Neural cell (in vitro differentiated cells): ENCODE data around the gene ZC4H2. TPM values are rescaled to one million over a fixed set of nuclear protein-coding genes. Genes with fewer than 3 reads are reported as not detected.

Experiments used
- H2AFZ ChIP-seq: fragments of 200-600, 300-800 bp; sonication (generic), shearing (Covaris generic); 2 replicates; pipeline ENCODE4 v1.6.0; 2014; ENCODE audit warnings: low read depth, mild to moderate bottlenecking, antibody characterized with exemption, low read length, moderate library complexity
- H3F3A ChIP-seq: fragments of 200-600 bp; shearing (Covaris generic); 2 replicates; pipeline ENCODE4 v1.6.1; 2016; ENCODE audit warnings: mild to moderate bottlenecking, moderate library complexity, mixed read lengths, antibody characterized with exemption, low read length; ENCODE audit not compliant: insufficient read depth, poor library complexity, severe bottlenecking
- H3K27ac ChIP-seq: fragments of 200-600, 300-800 bp; sonication (generic), shearing (Covaris generic); 2 replicates; pipeline ENCODE4 v1.5.1; 2014; ENCODE audit warnings: mild to moderate bottlenecking, low read length, moderate library complexity
- H3K27me3 ChIP-seq: fragments of 300-800, 200-600 bp; sonication (generic), shearing (Covaris generic); 2 replicates; pipeline ENCODE4 v1.6.0; 2014; ENCODE audit warnings: mild to moderate bottlenecking, low read depth, low read length, moderate library complexity; ENCODE audit not compliant: insufficient read depth
- H3K36me3 ChIP-seq: fragments of 300-800, 200-600 bp; sonication (generic), shearing (Covaris generic); 2 replicates; pipeline ENCODE4 v1.5.1; 2014; ENCODE audit warnings: mild to moderate bottlenecking, antibody characterized with exemption, low read length, moderate library complexity; ENCODE audit not compliant: insufficient read depth
- H3K4me2 ChIP-seq: fragments of 300-800, 200-600 bp; sonication (generic), shearing (Covaris generic); 2 replicates; pipeline ENCODE4 v1.6.0; 2014; ENCODE audit warnings: mild to moderate bottlenecking, low read length
- H3K4me3 ChIP-seq: fragments of 300-800, 200-600 bp; sonication (generic), shearing (Covaris generic); 2 replicates; pipeline ENCODE4 v1.5.1; 2014; ENCODE audit warnings: mild to moderate bottlenecking, low read length, moderate library complexity
- H3K79me2 ChIP-seq: fragments of 200-600 bp; shearing (Covaris generic); replicated peaks from 2 replicates; pipeline ENCODE4 v1.6.0; 2014; ENCODE audit warnings: mild to moderate bottlenecking, low read length, moderate library complexity; ENCODE audit not compliant: insufficient read depth
- H3K9ac ChIP-seq: fragments of 300-800, 200-600 bp; sonication (generic), shearing (Covaris generic); 2 replicates; pipeline ENCODE4 v1.6.1; 2016; ENCODE audit warnings: mild to moderate bottlenecking, low read length, mixed read lengths
- H3K9me2 ChIP-seq: fragments of 200-600 bp; shearing (Covaris generic); 2 replicates; pipeline ENCODE4 v1.6.1; 2016; ENCODE audit warnings: mild to moderate bottlenecking, low read length, mixed read lengths; ENCODE audit not compliant: insufficient read depth
- H3K9me3 ChIP-seq: fragments of 200-600, 300-800 bp; sonication (generic), shearing (Covaris generic); 2 replicates; pipeline ENCODE4 v1.6.1; 2016; ENCODE audit warnings: mild to moderate bottlenecking, mixed run types, low read length, moderate library complexity, mixed read lengths
- H4K20me1 ChIP-seq: fragments of 200-600 bp; shearing (Covaris generic); 2 replicates; pipeline ENCODE4 v1.6.1; 2016; ENCODE audit warnings: mild to moderate bottlenecking, mixed run types; ENCODE audit not compliant: insufficient read depth
- CTCF ChIP-seq: fragments of 450-650 bp; IDR thresholded peaks from 2 replicates; pipeline ENCODE4 v1.5.1; 2014; ENCODE audit warnings: antibody characterized with exemption, mild to moderate bottlenecking, moderate library complexity; ENCODE audit not compliant: poor library complexity, severe bottlenecking
- EP300 ChIP-seq: fragments of 450-650 bp; conservative IDR thresholded peaks from 2 replicates; pipeline ENCODE4 v1.6.1; 2014; ENCODE audit warnings: antibody characterized with exemption, mild to moderate bottlenecking, moderate library complexity; ENCODE audit not compliant: poor library complexity, severe bottlenecking
- EZH2 ChIP-seq: fragments of 200-600, 300-800 bp; shearing (Covaris generic), sonication (generic); IDR thresholded peaks from 2 replicates; pipeline ENCODE4 v1.6.1; 2014; ENCODE audit warnings: antibody characterized with exemption, low read length, borderline replicate concordance, mild to moderate bottlenecking; ENCODE audit not compliant: insufficient read depth, poor library complexity, severe bottlenecking
- MXI1 ChIP-seq: fragments of 450-650 bp; conservative IDR thresholded peaks from 2 replicates; pipeline ENCODE4 v1.6.1; 2014; ENCODE audit warnings: antibody characterized with exemption, mild to moderate bottlenecking; ENCODE audit not compliant: poor library complexity, severe bottlenecking
- POLR2AphosphoS5 ChIP-seq: IDR thresholded peaks from 2 replicates; pipeline ENCODE4 v1.6.1; 2012
- RAD21 ChIP-seq: fragments of 450-650 bp; conservative IDR thresholded peaks from 2 replicates; pipeline ENCODE4 v1.6.1; 2014; ENCODE audit warnings: antibody characterized with exemption, mild to moderate bottlenecking, moderate library complexity
- SMC3 ChIP-seq: fragments of 450-650 bp; conservative IDR thresholded peaks from 2 replicates; pipeline ENCODE4 v1.6.1; 2014; ENCODE audit warnings: antibody characterized with exemption, mild to moderate bottlenecking, moderate library complexity; ENCODE audit not compliant: poor library complexity
- TAF1 ChIP-seq: IDR thresholded peaks from 2 replicates; pipeline ENCODE4 v1.6.1; 2012; ENCODE audit warnings: low read depth
- polyA minus RNA-seq: library from RNA; depleted of rRNA, polyadenylated mRNA; stranded (reverse); fragments of >200 nt; gene quantifications from 2 replicates; pipeline ENCODE4 v1.2.3, GENCODE V29; 2014
- polyA plus RNA-seq: library from polyadenylated mRNA; depleted of rRNA; stranded (reverse); fragments of >200 nt; gene quantifications from 2 replicates; pipeline ENCODE4 v1.2.3, GENCODE V29; 2014
- TF ChIP-seq, protein P1 (sequence below): IDR thresholded peaks from 2 replicates; pipeline ENCODE4 v1.6.1; 2012; ENCODE audit warnings: borderline replicate concordance

Gene ZC4H2
- polyA plus RNA-seq (81.4 and 81.6 TPM in 2 replicates), polyA minus RNA-seq (49.7 and 70.8 TPM in 2 replicates)

GRCh38 chrX:64975989-64976672, at the start of gene ZC4H2:
Gene ZC4H2 (minus strand): TSS chrX:64976450. CDS start chrX:64976377, 73 bp downstream.
- peak; percentile 65 for TF ChIP-seq MXI1
- TF ChIP-seq, protein P1, sequence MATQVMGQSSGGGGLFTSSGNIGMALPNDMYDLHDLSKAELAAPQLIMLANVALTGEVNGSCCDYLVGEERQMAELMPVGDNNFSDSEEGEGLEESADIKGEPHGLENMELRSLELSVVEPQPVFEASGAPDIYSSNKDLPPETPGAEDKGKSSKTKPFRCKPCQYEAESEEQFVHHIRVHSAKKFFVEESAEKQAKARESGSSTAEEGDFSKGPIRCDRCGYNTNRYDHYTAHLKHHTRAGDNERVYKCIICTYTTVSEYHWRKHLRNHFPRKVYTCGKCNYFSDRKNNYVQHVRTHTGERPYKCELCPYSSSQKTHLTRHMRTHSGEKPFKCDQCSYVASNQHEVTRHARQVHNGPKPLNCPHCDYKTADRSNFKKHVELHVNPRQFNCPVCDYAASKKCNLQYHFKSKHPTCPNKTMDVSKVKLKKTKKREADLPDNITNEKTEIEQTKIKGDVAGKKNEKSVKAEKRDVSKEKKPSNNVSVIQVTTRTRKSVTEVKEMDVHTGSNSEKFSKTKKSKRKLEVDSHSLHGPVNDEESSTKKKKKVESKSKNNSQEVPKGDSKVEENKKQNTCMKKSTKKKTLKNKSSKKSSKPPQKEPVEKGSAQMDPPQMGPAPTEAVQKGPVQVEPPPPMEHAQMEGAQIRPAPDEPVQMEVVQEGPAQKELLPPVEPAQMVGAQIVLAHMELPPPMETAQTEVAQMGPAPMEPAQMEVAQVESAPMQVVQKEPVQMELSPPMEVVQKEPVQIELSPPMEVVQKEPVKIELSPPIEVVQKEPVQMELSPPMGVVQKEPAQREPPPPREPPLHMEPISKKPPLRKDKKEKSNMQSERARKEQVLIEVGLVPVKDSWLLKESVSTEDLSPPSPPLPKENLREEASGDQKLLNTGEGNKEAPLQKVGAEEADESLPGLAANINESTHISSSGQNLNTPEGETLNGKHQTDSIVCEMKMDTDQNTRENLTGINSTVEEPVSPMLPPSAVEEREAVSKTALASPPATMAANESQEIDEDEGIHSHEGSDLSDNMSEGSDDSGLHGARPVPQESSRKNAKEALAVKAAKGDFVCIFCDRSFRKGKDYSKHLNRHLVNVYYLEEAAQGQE: no peak
- no peak for TF ChIP-seq CTCF
- no peak for TF ChIP-seq TAF1
- no peak for TF ChIP-seq EZH2
- peak; percentile 80 for TF ChIP-seq POLR2AphosphoS5
- no peak for TF ChIP-seq RAD21
- TF ChIP-seq SMC3: peak; percentile 8
- peak; percentile 15 for TF ChIP-seq EP300
- Histone ChIP-seq H3K79me2 (peaks cover 39% of the 10 kb centered on the region), H3K4me2 (peak within 1 kb of the TSS; percentile 48), H4K20me1 (no peaks in the 10 kb centered on the region), H2AFZ (peak within 1 kb of the TSS; percentile 51), H3K27ac (peak within 1 kb of the TSS; percentile 86), H3K9ac (peak within 1 kb of the TSS; percentile 73), H3K9me2 (no peaks in the 10 kb centered on the region), H3K4me3 (peak within 1 kb of the TSS; percentile 78), H3K36me3 (no peaks in the 10 kb centered on the region), H3F3A (no peaks in the 10 kb centered on the region), H3K27me3 (no peaks in the 10 kb centered on the region), H3K9me3 (no peaks in the 10 kb centered on the region)

DNA sequence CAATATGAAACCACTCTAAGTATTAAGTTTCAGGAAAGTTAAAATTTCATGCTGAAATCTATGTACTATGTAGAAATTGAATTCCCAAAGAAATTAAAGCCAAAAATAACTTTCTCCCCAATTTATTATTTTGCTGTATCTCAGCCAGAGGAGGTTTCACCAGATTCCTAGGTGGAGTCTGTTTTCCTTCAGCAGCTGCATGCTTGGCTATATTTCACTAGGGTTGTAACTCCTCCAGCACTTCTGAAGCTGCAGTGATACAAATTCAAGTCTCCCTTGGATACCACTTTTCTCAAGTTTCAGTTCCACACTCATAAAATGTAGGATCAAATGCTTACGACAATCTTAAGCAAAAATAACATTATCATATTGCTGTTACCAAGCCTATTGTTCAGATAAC, 41.2 kb upstream of the ZC4H2 start:
- no peak overlapping the region for H3K27ac ChIP-seq
- no peaks in the 10 kb centered on the region for H3K27me3 ChIP-seq
- TF ChIP-seq SMC3 (no peak), EP300 (no peak), CTCF (no peak), MXI1 (no peak), TAF1 (no peak), POLR2AphosphoS5 (no peak), RAD21 (no peak), EZH2 (no peak)
- TF ChIP-seq, protein P1: no peak
- H2AFZ ChIP-seq: no peak overlapping the region
- no peaks in the 10 kb centered on the region for H3K79me2 ChIP-seq
- H3F3A ChIP-seq: no peaks in the 10 kb centered on the region
- no peaks in the 10 kb centered on the region for H4K20me1 ChIP-seq
- H3K36me3 ChIP-seq: no peaks in the 10 kb centered on the region
- H3K9me3 ChIP-seq: no peaks in the 10 kb centered on the region
- no peak overlapping the region for H3K4me2 ChIP-seq
- no peak overlapping the region for H3K9ac ChIP-seq
- no peaks in the 10 kb centered on the region for H3K9me2 ChIP-seq
- no peak overlapping the region for H3K4me3 ChIP-seq
